GM23338 (cell line): Measurements from ENCODE around the gene TSPAN5. TPM values are rescaled to one million over a fixed set of nuclear protein-coding genes. Genes with fewer than 3 reads are reported as not detected.

Experiments used
- ATAC-seq: fragments of 200-7000 bp; cut with Tn5 transposase; 3 replicates; pipeline ENCODE4 v1.9.1; 2020
- DNase-seq: peaks from one replicate; pipeline ENCODE4 v3.0.0-alpha.2; 2015; ENCODE audit warnings: low spot score
- H2AFZ ChIP-seq: fragments of 200-600 bp; sonication (generic); 2 replicates; pipeline ENCODE4 v1.8.0; 2016; ENCODE audit warnings: antibody characterized with exemption, mild to moderate bottlenecking, moderate library complexity
- H3F3A ChIP-seq: fragments of 200-600 bp; sonication (generic); replicated peaks from 2 replicates; pipeline ENCODE4 v1.8.0; 2017; ENCODE audit warnings: antibody characterized with exemption, mixed run types, low read depth
- H3K27ac ChIP-seq: fragments of 200-600 bp; sonication (generic); 2 replicates; pipeline ENCODE4 v1.6.1; 2016; ENCODE audit warnings: low read depth
- H3K27me3 ChIP-seq: fragments of 200-600 bp; sonication (generic); 2 replicates; pipeline ENCODE4 v1.8.0; 2016; ENCODE audit warnings: mild to moderate bottlenecking, mixed run types, moderate library complexity; ENCODE audit not compliant: insufficient read depth
- H3K36me3 ChIP-seq: fragments of 200-600 bp; sonication (generic); 2 replicates; pipeline ENCODE4 v1.8.0; 2016; ENCODE audit warnings: mild to moderate bottlenecking; ENCODE audit not compliant: insufficient read depth
- H3K4me1 ChIP-seq: fragments of 200-600 bp; sonication (generic); 2 replicates; pipeline ENCODE4 v1.8.0; 2016; ENCODE audit warnings: mild to moderate bottlenecking, moderate library complexity; ENCODE audit not compliant: insufficient read depth
- H3K4me2 ChIP-seq: fragments of 200-600 bp; sonication (generic); 2 replicates; pipeline ENCODE4 v1.7.1; 2017; ENCODE audit warnings: mixed run types
- H3K4me3 ChIP-seq: fragments of 200-600 bp; sonication (generic); 2 replicates; pipeline ENCODE4 v1.6.1; 2016; ENCODE audit warnings: mixed run types
- H3K79me2 ChIP-seq: fragments of 200-600 bp; sonication (generic); replicated peaks from 2 replicates; pipeline ENCODE4 v1.8.0; 2017; ENCODE audit warnings: mild to moderate bottlenecking; ENCODE audit not compliant: insufficient read depth
- H3K9me2 ChIP-seq: fragments of 200-600 bp; sonication (generic); 2 replicates; pipeline ENCODE4 v1.8.0; 2017; ENCODE audit not compliant: insufficient read depth
- H4K20me1 ChIP-seq: fragments of 200-600 bp; sonication (generic); replicated peaks from 2 replicates; pipeline ENCODE4 v1.8.0; 2017; ENCODE audit warnings: mild to moderate bottlenecking; ENCODE audit not compliant: insufficient read depth
- H3K27ac Mint-ChIP-seq: 2 replicates; pipeline ENCODE4 v1.8.0; 2020; ENCODE audit warnings: inconsistent platforms, mild to moderate bottlenecking, moderate library complexity, mixed read lengths
- H3K27me3 Mint-ChIP-seq: 3 replicates; pipeline ENCODE4 v1.8.0; 2022; ENCODE audit warnings: low read depth, mild to moderate bottlenecking, moderate library complexity, mixed read lengths, inconsistent platforms; ENCODE audit not compliant: insufficient read depth, poor library complexity
- H3K36me3 Mint-ChIP-seq: 3 replicates; pipeline ENCODE4 v1.8.0; 2021; ENCODE audit warnings: low read depth, mild to moderate bottlenecking, inconsistent platforms, moderate library complexity, mixed read lengths
- H3K4me1 Mint-ChIP-seq: 3 replicates; pipeline ENCODE4 v1.8.0; 2020; ENCODE audit warnings: mild to moderate bottlenecking, inconsistent platforms, mixed read lengths
- H3K4me3 Mint-ChIP-seq: 3 replicates; pipeline ENCODE4 v1.8.0; 2021; ENCODE audit warnings: moderate library complexity, mild to moderate bottlenecking, inconsistent platforms, mixed read lengths
- H3K9me3 Mint-ChIP-seq: 3 replicates; pipeline ENCODE4 v1.8.0; 2020; ENCODE audit warnings: moderate library complexity, mild to moderate bottlenecking, inconsistent platforms, mixed read lengths
- CREB1 ChIP-seq: fragments of 250-450 bp; sonication (Bioruptor Pico); IDR thresholded peaks from 2 replicates; pipeline ENCODE4 v1.5.0; 2020; ENCODE audit warnings: low read depth, mild to moderate bottlenecking, moderate library complexity
- CTCF ChIP-seq, 2 experiments: fragments of 200-600 bp in 1 of 2; sonication (generic) in 1 of 2; conservative IDR thresholded peaks; 2 replicates each; pipeline versions ENCODE4 v1.5.1 to v1.6.1; 2016 to 2017; ENCODE audit warnings: antibody characterized with exemption in 2 of 2, low read depth in 2 of 2, mild to moderate bottlenecking in 2 of 2, moderate library complexity in 1 of 2
- ETS1 ChIP-seq: IDR thresholded peaks from 2 replicates; pipeline ENCODE4 v1.6.1; 2016; ENCODE audit warnings: antibody characterized with exemption
- EZH2 ChIP-seq: fragments of 200-600 bp; sonication (generic); IDR thresholded peaks from one replicate; pipeline ENCODE4 v1.8.0; 2017; ENCODE audit warnings: antibody characterized with exemption, mild to moderate bottlenecking, low read depth; ENCODE audit not compliant: unreplicated experiment
- EZH2phosphoT487 ChIP-seq: fragments of 200-600 bp; sonication (generic); IDR thresholded peaks from one replicate; pipeline ENCODE4 v1.8.1; 2018; ENCODE audit warnings: antibody characterized with exemption; ENCODE audit not compliant: unreplicated experiment
- STAT1 ChIP-seq: IDR thresholded peaks from one replicate; pipeline ENCODE4 v1.6.1; 2016; ENCODE audit warnings: antibody characterized with exemption; ENCODE audit not compliant: unreplicated experiment
- ZNF114 ChIP-seq: fragments of 250-450 bp; sonication (Bioruptor Pico); IDR thresholded peaks from 2 replicates; pipeline ENCODE4 v1.5.0; 2020; ENCODE audit warnings: mild to moderate bottlenecking, moderate library complexity
- ZNF331 ChIP-seq: fragments of 250-450 bp; sonication (Bioruptor Pico); IDR thresholded peaks from 2 replicates; pipeline ENCODE4 v1.5.0; 2020; ENCODE audit warnings: low read depth, mild to moderate bottlenecking, moderate library complexity
- ZNF462 ChIP-seq: fragments of 250-450 bp; sonication (Bioruptor Pico); IDR thresholded peaks from 2 replicates; pipeline ENCODE4 v1.5.0; 2020; ENCODE audit warnings: mild to moderate bottlenecking, moderate library complexity
- polyA plus RNA-seq: library from polyadenylated mRNA; unstranded; fragments of >200 nt; fragmentation: Nextera tagmentation; extraction: Ambion mirVana; gene quantifications from 2 replicates; pipeline ENCODE4 v1.2.1, GENCODE V29; 2016
- total RNA-seq: library from RNA; depleted of rRNA; stranded (reverse); fragments of >200 nt; shearing (Covaris generic); gene quantifications from 2 replicates; pipeline ENCODE4 v1.2.3, GENCODE V29; 2014

Gene TSPAN5
- total and polyA plus RNA-seq, 2 experiments from 2014 or later: 18.6 to 21.5 TPM

- Histone ChIP-seq H3K4me3 (no peak overlapping the region), H3K9me2 (0 out of 2 replicates have a peak, but pooled peaks cover 2% of the 10 kb centered on the region), H3K27ac (no peak overlapping the region), H3K79me2 (peaks cover 65% of the 10 kb centered on the region), H3F3A (no peaks in the 10 kb centered on the region), H2AFZ (no peak overlapping the region), H3K4me1 (peaks cover 23% of the 10 kb centered on the region), H4K20me1 (no peaks in the 10 kb centered on the region), H3K4me2 (no peak overlapping the region), H3K27me3 (no peaks in the 10 kb centered on the region), H3K36me3 (no peaks in the 10 kb centered on the region)
- no peaks in the 10 kb centered on the region for H3K27me3 Mint-ChIP-seq
- DNase-seq (no peak), ATAC-seq (no peak)
- no peak overlapping the region for H3K4me3 Mint-ChIP-seq
- peaks cover 32% of the 10 kb centered on the region for H3K4me1 Mint-ChIP-seq
- H3K27ac Mint-ChIP-seq: peak overlapping the region; percentile 21; the same call in 1 of the 2 replicates
- TF ChIP-seq CREB1 (CRISPR knock-in tag): no peak
- TF ChIP-seq ZNF462: no peak
- TF ChIP-seq ETS1: no peak
- TF ChIP-seq EZH2phosphoT487: no peak
- TF ChIP-seq ZNF114 (CRISPR knock-in tag): no peak
- TF ChIP-seq EZH2: no peak
- no peak for TF ChIP-seq ZNF331 (CRISPR knock-in tag)
- TF ChIP-seq CTCF (conservative IDR thresholded peaks at IDR 0.05; ENCODE audit: low read depth in 2 of 2): no peak
- TF ChIP-seq STAT1: no peak
- no peaks in the 10 kb centered on the region for H3K36me3 Mint-ChIP-seq
- no peaks in the 10 kb centered on the region for H3K9me3 Mint-ChIP-seq
Observed at GRCh38 chr4:98641376-98641775, 17.0 kb downstream of the TSPAN5 start.
